ENCODE results near the gene VAV3.
A peak's percentile ranks its signal among the peaks of the same experiment; 100 is the strongest.

The VAV3 gene

GRCh38 chr1:107936498-107937481 is 28.2 kb downstream of the VAV3 start:
- peak; percentile 25 for DNase-seq (ENCODE audit: low spot score)

DNA sequence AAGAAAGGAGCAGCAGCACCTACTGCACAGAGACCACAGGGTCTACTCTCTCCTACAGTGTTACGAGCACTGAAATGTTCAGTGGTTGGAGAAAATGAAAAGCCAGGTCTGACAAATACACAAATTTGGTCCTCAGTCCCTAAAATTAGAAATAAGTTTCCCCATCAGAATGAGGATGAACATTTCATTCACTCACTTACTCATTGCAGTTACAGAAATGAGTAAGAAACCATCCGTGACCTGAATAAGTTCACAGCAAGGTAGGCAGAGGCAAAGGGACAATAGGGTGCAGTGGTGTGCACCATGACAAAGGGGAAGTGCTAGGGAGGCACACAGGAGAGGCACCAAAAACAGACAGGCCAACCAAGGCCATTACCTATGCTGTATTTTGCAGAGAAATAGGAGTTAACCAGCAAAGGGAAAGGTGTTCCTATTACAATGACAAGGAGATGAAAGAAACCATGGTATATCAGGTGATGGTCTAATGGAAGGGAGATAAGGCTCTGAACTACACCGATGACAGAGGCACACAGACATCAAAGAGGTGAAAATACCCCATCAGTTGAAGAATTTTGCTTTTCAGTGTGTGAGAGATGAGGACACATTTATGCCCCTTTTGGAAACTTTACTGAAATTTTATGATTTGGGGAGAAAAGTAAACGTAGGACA is 29.4 kb downstream of the VAV3 start:
- DNase-seq (ENCODE audit: low spot score) = peak; percentile 14

DNA sequence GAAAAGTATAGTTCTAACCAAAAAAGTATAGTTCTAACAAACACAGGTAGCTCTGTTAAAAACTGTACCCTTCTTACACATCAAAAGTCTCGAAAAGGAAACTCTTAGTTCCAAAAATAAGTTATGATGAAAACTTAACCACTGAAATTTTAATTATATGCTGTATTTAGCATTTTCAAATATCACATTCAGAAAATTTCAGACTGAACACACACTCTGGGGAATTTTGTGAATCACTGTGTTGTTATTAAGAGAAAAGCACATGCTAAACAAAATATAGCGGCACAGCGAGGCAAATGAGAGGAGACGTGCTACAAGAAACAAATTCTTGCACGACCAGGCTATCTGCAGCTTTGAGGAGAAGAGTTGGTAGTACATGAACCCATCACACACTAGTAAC is 30.4 kb downstream of the VAV3 start:
- DNase-seq (ENCODE audit: low spot score) = no peak

DNA sequence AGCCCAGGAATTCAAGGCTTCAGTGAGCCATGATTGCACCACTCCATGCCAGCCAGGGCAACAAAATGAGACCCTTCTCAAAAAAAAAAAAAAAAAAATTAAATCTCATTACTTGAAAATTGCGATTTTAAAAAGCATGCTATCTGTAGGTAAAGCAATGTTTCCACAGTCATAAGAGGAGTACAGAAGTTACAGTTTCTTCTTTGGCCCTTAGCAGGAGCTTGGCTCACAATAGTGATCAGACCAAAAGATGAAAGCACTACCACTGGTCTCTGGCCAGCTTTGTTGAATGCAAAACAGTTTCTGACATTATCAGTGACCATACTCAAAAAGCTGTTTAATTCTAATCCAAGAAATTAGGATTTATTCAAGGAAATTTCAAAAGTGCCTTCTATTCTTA is 31.2 kb downstream of the VAV3 start:
- no peak for DNase-seq (ENCODE audit: low spot score)

- DNase-seq (ENCODE audit: low spot score) = no peak
These were observed 34.7 kb downstream of the VAV3 start for GRCh38 chr1:107930292-107930691.

- DNase-seq (ENCODE audit: low spot score) = no peak
These were observed 37.2 kb downstream of the VAV3 start for GRCh38 chr1:107927820-107928219.

DNA sequence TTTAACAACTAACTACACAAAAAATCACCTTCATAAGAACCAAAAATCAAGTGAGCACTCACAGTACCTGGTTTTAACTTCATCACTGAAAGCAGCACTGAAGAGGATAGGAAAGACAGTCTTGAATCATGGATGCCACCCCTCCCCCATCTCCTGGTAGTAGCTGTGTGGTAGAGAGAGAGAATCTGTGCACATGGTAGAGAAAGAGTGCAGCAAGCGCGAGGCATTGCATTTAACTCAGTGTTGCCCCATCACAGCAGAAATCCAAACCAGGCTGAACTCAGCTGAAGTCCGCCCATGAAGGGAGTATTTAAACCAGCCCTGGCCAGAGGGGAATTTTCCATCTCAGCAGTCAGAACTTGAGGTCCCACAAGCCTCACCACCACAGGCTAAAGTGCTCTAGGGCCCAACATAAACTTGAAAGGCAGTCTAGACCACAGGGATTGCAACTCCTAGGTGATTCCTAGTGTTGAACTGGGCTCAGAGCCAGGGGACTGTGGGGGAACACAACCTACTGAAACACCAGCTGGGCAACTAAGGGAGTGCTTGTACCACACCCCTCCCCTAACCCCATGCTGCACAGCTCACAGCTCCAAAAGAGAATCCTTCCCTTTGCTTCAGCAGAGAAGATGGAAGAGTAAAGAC is 38.4 kb downstream of the VAV3 start:
- DNase-seq (ENCODE audit: low spot score) = no peak

GRCh38 chr1:107925565-107925964 is 39.4 kb downstream of the VAV3 start:
- DNase-seq (ENCODE audit: low spot score) = no peak

- DNase-seq (ENCODE audit: low spot score) = no peak
These were observed 44.0 kb downstream of the VAV3 start for GRCh38 chr1:107920999-107921398.

DNA sequence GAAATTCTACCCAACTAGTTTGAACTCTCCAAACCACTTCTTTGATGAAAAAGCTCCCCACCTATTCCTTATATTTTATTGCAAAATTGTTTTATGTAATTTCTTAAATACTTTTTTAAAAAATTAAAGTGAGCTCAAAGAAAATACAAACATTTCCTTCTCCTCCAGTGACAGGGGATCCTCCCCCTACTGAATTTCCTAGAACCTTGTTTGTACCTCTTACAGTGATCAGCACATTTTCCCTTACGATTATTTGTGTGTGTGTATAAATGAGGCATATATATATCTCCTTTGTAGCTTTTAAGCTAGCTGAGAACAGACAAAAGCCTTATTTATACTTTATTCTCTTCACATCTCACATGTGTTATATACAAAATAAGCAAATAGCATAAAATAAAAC is 44.4 kb downstream of the VAV3 start:
- DNase-seq (ENCODE audit: low spot score) = no peak

DNA sequence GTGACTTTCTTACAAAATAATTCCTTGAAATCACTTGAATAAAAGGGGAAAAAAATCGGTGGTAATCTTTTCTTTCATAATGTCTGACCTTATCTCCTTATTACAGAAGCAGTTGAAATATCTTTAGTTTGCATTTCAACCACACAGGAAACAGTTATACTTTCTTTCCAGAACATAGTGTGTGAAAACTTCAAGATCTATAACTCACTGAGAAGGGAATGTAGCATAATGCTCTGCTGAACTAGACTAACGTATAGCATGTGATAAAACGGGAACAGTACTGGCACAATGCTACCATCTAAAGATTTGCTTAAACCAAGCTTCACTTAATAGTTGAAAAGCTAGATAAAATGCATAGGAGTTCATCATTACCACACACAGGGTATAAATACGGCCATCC is 45.0 kb downstream of the VAV3 start:
- DNase-seq (ENCODE audit: low spot score) = no peak

GRCh38 chr1:107914119-107914765 is 50.7 kb downstream of the VAV3 start:
- DNase-seq (ENCODE audit: low spot score) = no peak

DNA sequence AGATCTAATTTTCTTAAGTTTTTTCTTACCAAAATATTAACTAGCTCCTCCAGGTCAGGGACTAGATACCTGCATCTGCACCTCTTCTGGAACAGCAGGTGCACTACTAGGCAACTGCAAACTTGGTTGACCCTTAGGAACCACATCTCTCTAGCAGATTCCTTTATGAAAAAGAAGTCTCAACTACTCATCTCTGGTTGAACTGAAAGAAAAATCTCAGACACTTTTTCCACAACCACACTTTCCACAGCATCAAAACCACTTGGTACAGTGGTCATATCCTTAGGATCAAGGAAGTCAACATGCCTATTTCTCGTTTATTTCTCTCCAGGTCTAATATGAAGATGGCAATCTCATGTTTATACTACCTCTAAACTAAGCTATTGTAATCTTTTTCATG is 52.3 kb downstream of the VAV3 start:
- DNase-seq (ENCODE audit: low spot score) = no peak

DNA sequence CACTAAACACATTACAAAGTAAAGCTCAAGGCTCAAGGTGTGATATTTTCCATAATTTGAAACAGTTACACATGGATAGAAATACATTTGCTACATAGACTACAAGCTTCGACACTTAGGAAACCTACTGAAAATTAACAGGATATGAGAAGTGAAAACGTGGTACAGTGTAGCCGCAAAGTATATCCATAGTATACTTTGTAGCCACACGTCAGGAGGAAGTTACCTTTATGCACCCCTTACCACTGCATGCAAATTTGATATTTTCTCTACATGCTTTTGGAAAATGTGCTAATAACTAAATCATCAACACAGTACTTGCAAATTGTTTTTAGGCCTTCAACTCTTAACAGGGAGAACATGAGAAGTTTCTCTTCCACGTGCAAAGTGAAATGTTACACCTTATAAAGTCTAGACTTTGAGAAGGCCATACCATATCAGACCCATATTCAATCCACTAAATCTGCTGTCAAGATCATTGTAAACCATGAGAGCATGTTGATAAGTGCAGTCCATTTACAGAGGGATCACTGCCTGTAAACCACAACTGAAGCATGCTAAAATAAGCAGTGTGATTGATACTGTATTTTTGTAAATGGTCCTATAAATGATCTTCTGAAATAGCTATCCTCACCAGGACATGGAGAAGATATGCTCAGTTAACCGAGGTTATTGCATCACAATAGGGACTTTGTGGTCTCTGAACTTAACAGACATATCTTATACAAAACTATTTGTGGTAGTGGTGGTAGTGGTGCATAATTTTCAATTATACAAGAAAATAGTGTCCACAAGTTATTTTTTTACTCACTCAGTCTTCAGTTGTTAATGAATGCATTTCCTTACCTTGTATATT is 64.7 kb downstream of the VAV3 start:
- DNase-seq (ENCODE audit: low spot score) = peak; percentile 4

GRCh38 chr1:107899655-107900054 is 65.3 kb downstream of the VAV3 start:
- no peak for DNase-seq (ENCODE audit: low spot score)

DNA sequence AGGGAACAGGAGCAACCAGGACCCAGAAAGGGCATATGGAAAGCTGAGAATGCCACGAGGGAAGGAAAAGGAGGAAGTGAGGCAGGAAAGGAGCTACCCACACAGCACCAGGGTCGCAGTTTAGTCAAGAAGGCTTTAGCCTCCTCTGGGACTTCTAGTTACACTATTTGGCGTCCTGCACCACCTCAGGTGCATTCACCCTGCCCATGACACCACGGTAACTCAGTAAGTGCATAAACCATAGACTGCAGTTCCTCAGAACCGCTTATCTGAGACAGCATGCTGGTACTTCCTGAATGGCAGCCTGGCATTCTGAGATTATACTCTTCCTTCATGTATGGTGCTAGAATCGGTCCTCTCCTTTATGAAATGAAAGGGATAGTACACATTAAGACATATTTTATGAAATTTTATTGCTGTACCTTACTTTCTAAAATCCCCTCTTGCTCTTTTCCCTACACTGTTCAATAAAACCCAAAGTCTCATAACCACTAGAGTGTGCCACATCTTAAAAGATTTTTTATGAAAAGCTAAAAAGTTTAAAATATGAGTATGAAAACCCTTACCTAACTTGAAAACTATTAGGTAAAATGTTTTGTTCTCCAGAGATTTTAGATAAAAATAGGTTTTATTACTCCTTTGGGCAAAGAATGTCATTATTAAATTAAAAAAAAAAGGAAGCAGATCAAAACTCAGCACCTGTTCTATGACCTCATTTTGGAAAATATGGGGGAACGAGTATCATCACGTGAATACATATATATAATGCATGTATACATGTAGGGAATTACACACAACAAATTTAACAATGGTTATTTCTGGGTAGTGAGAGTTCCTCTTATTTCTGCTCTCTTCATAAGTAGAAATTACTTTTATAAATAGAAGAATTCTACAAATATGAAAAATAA is 67.3 kb downstream of the VAV3 start:
- no peak for DNase-seq (ENCODE audit: low spot score)

- no peak for DNase-seq (ENCODE audit: low spot score)
These were observed 68.0 kb downstream of the VAV3 start for GRCh38 chr1:107896936-107897335.

GRCh38 chr1:107896401-107896800 is 68.6 kb downstream of the VAV3 start:
- no peak for DNase-seq (ENCODE audit: low spot score)

DNA sequence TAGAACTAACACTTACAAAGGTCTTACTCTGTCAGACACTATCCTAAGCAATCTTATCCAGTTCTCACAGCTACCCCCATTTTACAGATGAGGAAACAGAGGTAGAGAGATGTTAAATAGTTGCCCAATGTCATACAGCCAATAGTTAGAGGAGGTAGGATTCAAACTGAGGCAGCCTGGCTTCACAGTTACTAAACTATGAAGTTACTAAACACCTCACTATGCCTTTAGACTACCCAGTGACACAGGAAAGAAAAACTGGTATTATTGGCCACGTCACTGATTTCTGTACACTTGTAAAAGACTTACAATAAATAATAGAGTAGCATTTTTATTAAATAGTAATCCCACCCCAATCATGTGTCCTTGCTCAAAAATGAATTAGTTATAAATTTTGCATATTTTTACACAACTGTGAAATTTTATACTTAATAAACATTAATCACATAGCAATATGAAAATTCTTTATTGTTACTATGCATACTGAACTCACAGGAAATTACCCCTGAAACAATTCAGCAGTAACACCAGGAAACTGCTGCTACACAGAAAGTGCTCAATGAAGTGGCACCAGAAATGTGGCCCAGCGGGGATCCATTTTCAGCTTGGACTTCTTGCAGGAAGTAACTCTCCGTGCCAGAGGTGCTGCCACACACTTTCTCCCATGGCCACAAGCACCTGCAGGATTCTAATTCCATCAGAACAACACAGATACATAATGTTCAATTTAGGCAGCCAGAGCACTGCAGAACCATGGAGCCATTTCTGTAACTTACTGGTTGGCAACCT is 69.4 kb downstream of the VAV3 start:
- DNase-seq (ENCODE audit: low spot score) = peak; percentile 3

Data from CD4-positive, alpha-beta T cell treated with Interleukin-6 at 100 ng/mL for 8 hours (primary cell).